ENCODE measurements around the gene LENEP. TPM values are rescaled to one million over a fixed set of nuclear protein-coding genes. Genes with fewer than 3 reads are reported as not detected.
A peak's percentile ranks its signal among the peaks of the same experiment; 100 is the strongest.

LENEP gene
- total RNA-seq, 1 donor from 2014 or later: not detected

- DNase-seq (ENCODE audit: low read depth): no peak
These were observed 4.9 kb downstream of the LENEP start for GRCh38 chr1:154998201-154998780.

GRCh38 chr1:154998818-154999570 is 5.6 kb downstream of the LENEP start:
- H2AFZ ChIP-seq (ENCODE audit: low read depth, low read length): no peak overlapping the region
- H4K20me1 ChIP-seq (ENCODE audit: insufficient read depth, low read length): no peaks in the 10 kb centered on the region
- H3K36me3 ChIP-seq (ENCODE audit: insufficient read depth, low read length): no peaks in the 10 kb centered on the region
- no peaks in the 10 kb centered on the region for H3K27me3 Mint-ChIP-seq (ENCODE audit: low read depth, unreplicated experiment)
- H3K79me2 ChIP-seq (ENCODE audit: insufficient read depth, low read length): peaks cover 11% of the 10 kb centered on the region
- H3K4me1 ChIP-seq (ENCODE audit: insufficient read depth, low read length): peaks cover 13% of the 10 kb centered on the region
- H3K27ac Mint-ChIP-seq (ENCODE audit: unreplicated experiment): peak overlapping the region; percentile 79
- H3K9me3 ChIP-seq (ENCODE audit: insufficient read depth, low read depth, low read length): no peaks in the 10 kb centered on the region
- TF ChIP-seq CTCF (IDR thresholded peaks at IDR 0.05; ENCODE audit: insufficient read depth, low read depth, low read length) (peak; percentile 85), EZH2 (IDR thresholded peaks at IDR 0.05; ENCODE audit: insufficient read depth, low read length) (no peak)
- DNase-seq (ENCODE audit: low read depth): no peak
- peak overlapping the region; percentile 71 for H3K4me3 Mint-ChIP-seq (ENCODE audit: unreplicated experiment)
- H3K4me3 ChIP-seq (ENCODE audit: insufficient read depth, low read depth, low read length): peak overlapping the region; percentile 21
- no peaks in the 10 kb centered on the region for H3K9me3 Mint-ChIP-seq (ENCODE audit: unreplicated experiment)
- H3K9ac ChIP-seq (ENCODE audit: low read length): peak overlapping the region; percentile 36
- H3K27me3 ChIP-seq (ENCODE audit: insufficient read depth, low read length): no peaks in the 10 kb centered on the region
- no peaks in the 10 kb centered on the region for H3K36me3 Mint-ChIP-seq (ENCODE audit: low read depth, unreplicated experiment)
- H3K4me1 Mint-ChIP-seq (ENCODE audit: low read depth, unreplicated experiment): peaks cover 16% of the 10 kb centered on the region
- peak overlapping the region; percentile 92 for H3K4me2 ChIP-seq (ENCODE audit: low read length)
- H3K27ac ChIP-seq (ENCODE audit: low read depth, low read length): no peak overlapping the region
- no peak for FAIRE-seq

More at GRCh38 chr1:154998201-154998780, 4.9 kb downstream of the LENEP start:
- H3K36me3 Mint-ChIP-seq (ENCODE audit: low read depth, unreplicated experiment): no peaks in the 10 kb centered on the region
- H2AFZ ChIP-seq (ENCODE audit: low read depth, low read length): no peak overlapping the region
- no peaks in the 10 kb centered on the region for H3K9me3 ChIP-seq (ENCODE audit: insufficient read depth, low read depth, low read length)
- H3K27ac Mint-ChIP-seq (ENCODE audit: unreplicated experiment): peak overlapping the region; percentile 79
- FAIRE-seq: no peak
- no peak overlapping the region for H3K4me3 ChIP-seq (ENCODE audit: insufficient read depth, low read depth, low read length)
- peaks cover 23% of the 10 kb centered on the region for H3K4me1 Mint-ChIP-seq (ENCODE audit: low read depth, unreplicated experiment)
- no peaks in the 10 kb centered on the region for H3K27me3 ChIP-seq (ENCODE audit: insufficient read depth, low read length)
- peak overlapping the region; percentile 1 for H3K4me3 Mint-ChIP-seq (ENCODE audit: unreplicated experiment)
- no peaks in the 10 kb centered on the region for H3K9me3 Mint-ChIP-seq (ENCODE audit: unreplicated experiment)
- no peaks in the 10 kb centered on the region for H3K27me3 Mint-ChIP-seq (ENCODE audit: low read depth, unreplicated experiment)
- no peaks in the 10 kb centered on the region for H4K20me1 ChIP-seq (ENCODE audit: insufficient read depth, low read length)
- H3K4me2 ChIP-seq (ENCODE audit: low read length): no peak overlapping the region
- no peak overlapping the region for H3K27ac ChIP-seq (ENCODE audit: low read depth, low read length)
- TF ChIP-seq CTCF (IDR thresholded peaks at IDR 0.05; ENCODE audit: insufficient read depth, low read depth, low read length): no peak
- TF ChIP-seq EZH2 (IDR thresholded peaks at IDR 0.05; ENCODE audit: insufficient read depth, low read length): no peak
- H3K79me2 ChIP-seq (ENCODE audit: insufficient read depth, low read length): peaks cover 6% of the 10 kb centered on the region
- H3K4me1 ChIP-seq (ENCODE audit: insufficient read depth, low read length): peaks cover 20% of the 10 kb centered on the region
- H3K36me3 ChIP-seq (ENCODE audit: insufficient read depth, low read length): no peaks in the 10 kb centered on the region
- no peak overlapping the region for H3K9ac ChIP-seq (ENCODE audit: low read length)
